ENCODE data around the gene ITPRIP.

Gene ITPRIP, protein sequence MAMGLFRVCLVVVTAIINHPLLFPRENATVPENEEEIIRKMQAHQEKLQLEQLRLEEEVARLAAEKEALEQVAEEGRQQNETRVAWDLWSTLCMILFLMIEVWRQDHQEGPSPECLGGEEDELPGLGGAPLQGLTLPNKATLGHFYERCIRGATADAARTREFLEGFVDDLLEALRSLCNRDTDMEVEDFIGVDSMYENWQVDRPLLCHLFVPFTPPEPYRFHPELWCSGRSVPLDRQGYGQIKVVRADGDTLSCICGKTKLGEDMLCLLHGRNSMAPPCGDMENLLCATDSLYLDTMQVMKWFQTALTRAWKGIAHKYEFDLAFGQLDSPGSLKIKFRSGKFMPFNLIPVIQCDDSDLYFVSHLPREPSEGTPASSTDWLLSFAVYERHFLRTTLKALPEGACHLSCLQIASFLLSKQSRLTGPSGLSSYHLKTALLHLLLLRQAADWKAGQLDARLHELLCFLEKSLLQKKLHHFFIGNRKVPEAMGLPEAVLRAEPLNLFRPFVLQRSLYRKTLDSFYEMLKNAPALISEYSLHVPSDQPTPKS

DNA sequence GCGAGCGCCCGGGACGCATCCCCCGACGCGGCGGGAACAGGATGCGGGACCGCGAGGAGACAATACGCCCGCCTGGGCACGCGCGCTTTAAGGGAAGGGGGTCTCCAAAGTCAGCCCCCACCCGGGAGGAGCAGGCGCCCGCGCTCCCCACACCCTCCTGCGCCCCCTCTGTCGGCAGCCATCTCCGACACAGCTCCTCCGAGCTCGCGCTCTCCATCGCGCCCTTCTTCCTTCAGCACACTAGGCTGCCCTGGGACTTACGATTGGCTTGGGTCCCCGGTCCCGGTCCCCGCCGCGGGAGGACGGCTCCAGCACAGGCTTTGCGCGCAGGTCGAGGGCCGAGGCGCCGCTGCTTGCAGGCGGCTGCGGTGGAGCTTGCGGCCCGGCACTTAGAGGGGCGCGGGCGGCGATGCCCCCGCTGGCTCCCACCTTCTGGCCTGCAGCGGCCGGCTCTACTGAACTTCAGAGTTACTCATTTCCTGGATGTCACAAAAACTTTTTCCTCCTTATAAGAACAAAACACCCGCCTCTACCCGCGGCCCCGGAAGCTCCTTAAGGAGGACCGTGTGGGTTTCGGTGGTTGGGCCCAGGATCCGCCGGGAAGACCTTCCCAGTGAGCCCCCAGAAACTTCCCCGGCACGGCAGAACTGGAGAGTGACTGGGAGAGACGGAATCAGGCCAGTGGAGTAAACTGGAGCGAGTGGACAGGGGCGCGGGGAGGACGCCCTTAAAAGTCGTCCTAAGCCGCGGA, at the start of gene ITPRIP:
Gene ITPRIP, minus strand, starts transcription at position 481 of the 751 bp plus-strand sequence. CDS start 22,414 bp downstream, outside the sequence.
- peak; percentile 58 for DNase-seq

DNA sequence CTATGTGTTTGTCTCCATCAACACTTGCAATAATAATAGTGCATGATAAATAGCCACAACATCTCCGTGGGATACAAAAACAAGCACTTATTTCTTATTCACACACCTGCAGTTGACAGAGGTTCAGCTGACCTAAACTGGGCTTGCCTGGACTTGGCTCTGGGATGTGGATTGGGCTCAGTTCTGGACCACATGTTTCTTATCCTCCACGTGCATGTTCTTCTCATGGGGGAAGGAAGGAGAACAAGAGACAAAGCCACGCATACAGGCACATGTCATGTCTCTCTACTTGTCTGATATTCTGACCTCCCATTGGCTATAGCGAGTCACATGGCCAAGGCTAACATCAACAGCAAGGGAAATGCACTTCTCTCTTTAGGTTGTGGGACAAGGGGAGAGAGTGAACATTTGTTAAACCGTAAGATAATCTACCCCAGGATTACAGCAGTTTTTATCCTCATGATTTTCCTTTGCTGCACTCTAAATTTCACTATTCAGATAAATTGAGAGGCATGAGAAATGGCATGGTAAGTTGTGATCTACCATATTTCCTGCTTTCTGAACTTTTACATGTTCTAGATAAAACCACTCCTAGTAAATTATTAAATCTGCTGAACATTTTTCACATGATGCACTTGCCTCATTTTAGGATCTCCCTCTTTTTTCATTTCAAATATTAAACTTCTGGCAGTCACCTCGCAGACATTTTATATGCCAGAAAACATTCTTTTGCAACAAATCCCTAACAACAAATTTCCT, 49.0 kb upstream of the ITPRIP start:
- peak in 1 of 2 donors; percentile 1 for DNase-seq

DNA sequence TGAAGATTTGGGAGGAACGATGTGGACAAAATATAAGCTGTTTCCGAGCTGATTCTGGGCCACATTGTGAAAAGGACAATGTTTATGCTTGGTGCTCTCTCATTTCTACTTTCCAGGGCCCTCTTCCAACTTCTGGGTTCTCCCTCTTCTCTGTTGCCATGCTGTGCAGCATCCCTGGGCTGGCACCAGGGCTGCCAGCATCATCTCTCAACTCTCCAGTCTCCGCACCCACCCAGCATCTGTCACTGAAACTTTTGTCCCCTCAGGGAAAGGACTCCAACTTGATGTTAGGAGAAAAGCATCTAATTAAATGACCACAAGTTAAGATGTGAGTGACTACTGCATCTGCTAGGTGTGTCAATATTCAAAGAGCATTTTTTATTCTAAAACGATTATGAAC, 42.1 kb upstream of the ITPRIP start:
- DNase-seq = no peak

DNA sequence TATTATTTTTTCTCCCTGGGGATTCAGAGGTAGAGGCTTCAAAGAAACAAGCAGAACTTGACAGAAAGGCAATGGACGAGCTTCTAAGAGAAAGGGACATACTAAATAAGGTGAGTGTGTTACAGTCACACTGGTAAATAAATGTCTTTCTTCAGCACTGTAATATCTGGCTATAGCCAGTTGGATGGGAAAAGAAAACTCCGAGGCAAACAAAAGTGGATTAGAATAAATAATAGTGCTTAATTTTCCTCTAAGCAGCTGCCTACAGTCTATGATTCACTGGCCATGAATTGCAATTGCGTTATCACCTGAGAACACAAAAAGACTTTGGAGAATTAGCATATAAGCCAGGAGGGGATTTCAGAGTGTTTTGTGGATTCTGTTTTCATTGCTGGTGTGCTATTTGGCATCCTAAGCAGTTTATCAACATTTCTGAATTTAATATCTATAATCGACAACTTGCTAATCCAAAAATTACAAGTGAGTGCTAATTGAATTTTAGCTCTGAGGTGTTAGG, 38.6 kb upstream of the ITPRIP start:
- no peak for DNase-seq

DNA sequence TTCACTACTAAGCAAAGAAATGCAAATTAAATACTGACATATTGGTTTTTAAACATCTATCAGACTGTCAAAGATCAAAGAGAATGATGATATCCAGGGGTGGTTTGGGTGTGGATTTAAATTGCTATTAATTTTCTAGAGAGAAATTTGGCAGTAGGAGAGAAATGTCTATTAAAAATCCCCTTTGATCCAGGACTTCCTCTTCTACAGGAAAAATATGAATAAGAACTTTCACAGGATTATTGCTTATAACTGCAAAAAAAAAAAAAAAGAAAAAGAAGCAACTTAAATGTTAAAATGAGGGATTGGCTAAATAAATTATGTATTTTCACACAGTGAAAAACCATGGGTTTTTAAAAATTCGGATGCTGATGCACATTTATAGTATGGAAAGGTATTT, 36.3 kb upstream of the ITPRIP start:
- DNase-seq = no peak

DNA sequence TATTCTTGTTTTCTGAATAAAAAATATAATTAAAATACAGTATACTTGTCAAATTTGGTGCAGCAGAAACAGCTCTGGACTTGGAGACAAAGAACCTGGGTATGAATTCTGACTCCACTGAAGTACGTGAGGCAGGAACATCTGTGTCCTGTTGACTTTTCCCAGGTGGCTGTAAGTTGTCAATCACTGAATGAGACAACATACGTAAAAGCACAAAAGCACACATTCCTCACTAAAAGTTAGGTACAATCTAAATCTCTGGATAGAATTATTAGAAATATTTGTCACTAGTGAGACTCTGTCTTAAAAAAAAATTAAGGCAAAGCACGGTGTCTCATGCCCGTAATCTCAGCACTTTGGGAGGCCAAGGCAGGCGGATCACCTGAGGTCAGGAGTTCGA, 33.5 kb upstream of the ITPRIP start:
- no peak for DNase-seq

DNA sequence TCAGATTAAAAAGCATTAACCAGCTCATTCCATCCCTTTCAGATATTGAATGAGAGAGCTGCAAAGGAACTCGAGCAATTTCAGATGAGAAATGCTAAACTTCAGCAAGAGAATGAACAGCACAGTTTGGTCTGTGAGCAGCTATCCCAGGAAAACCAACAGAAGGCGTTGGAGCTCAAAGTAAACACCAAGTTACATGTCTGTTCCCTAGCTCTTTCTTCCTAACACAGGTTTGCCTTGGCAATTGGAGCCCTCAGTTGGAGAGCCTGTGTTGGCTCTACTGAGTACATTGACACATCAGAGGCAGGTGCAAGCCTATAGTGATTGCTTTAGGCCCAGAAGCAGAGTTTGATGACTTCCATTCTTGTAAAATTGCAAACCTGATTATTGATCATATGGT, 30.1 kb upstream of the ITPRIP start:
- DNase-seq = no peak

DNA sequence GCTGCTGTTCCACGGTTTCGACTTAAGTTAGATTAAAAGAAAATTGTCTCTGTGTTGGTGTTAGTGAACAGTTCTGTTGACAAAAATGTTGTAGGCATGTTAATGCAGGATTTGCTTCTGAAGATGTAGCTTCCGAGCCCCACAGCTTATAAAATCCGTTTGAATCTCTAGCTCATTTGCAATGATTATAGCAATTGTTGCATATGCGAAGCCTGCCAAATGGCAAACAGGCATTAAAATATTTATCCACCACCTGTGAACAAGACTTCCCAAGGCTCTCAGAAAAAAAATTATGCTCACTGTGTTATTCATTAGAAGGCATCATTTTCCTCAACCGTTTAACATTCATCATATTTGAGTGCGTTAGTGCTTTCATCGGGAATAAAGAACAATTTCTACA, 29.6 kb upstream of the ITPRIP start:
- DNase-seq = no peak

DNA sequence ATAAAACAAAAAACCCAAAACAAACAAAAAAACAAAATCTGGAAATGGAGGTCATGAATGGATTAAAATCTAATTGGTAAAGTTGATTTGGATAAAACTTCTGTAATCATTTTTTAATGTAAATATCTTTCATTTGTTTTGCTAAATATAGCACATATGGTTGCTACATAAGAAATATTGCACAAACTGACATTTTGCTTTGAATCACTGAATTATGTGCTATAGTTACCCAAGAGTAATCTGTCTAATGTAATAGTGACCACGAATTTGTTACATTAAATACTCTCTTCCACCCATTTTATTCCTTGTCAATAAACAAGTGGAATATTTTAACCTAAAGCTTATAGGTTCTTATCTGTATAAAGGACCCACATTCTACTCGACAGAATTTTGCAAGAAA, 21.5 kb upstream of the ITPRIP start:
- DNase-seq = no peak

DNA sequence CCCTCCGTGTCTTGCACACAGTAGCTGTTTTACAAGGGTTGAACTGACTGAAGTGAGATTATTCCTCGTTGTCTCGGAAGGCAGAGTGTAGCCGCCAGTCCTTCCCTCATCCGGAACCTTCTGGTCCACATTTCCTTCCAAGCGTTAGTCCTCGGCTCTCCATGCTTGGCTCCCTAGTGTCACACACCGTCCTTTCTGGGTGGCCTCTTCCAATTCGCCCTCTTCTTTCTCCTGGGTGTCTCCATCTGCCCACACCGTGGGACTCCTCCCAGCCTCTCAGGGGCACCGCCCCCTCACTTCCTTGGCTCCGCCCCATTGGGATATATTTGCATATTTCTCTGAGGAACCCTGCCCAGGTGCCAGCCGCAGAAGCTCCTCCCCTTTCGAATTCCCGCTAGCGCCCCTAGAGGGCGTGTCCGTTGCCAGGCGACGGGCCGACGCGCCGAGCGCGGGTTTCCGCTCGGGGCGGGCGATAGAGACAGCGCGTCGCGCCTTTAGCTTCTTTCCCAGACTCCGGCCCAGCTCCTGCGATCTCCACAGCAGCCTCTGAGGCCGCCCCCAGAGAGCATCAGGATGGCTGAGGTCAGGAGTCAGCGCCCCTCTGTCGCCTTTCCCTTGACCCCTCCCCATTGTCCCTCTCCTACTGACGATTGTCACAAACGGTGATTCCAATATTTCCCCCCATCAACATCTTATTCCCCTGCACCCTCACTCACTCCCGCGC, 15.2 kb upstream of the ITPRIP start, which contains the start of gene CFAP58:
Gene CFAP58, plus strand, starts transcription at position 509 of the 724 bp plus-strand sequence. Its CDS starts 65 bp downstream, at position 574.
- peak; percentile 85 to 86 for DNase-seq

DNA sequence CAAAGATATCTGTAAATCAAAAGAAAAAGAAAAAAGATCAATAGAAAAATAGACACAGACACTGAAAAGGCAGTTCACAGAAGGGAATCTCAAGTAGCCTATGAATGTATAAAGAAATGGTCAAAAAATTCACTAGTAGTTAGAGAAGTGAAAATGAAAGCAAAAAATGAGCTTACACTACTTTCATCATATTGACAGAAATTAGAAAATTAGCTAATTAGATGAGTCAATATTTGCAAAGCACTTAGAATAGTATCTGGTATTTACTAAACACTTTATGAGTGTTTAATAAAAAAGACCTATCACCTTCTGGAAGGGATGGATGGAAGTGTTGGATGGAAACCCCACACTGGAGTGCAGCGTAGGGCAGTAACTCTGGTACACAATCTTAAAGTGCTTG, 13.7 kb upstream of the ITPRIP start:
- DNase-seq = no peak

DNA sequence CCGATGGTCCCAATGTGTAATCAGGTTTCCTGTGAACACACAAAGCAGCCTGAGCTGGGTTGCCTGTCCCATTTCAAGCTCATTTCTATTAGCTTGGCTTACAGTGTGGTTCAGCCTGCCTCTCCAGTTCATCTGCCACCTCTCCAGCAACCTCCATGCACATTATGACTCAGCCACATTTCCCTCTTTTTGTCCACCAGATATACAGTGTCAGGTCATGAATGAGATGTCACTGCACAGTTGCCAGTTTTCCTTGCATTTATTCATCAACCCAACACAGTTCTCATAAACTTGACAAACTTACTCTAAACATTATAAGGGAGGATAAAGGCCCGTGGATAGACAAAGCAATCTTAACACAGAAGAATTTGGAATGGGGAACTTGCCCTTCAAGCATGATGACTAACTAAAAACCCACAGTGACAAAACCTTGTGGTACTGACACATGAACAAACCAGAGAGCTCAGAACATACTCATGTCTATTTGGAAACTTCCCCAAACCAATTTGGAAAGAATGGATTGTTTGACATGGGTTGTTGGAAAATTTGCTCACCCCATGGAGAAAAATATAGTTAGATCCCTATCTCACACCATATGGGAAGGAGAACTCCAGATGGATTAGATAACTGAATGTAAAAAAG, 12.9 kb upstream of the ITPRIP start:
- DNase-seq = no peak

DNA sequence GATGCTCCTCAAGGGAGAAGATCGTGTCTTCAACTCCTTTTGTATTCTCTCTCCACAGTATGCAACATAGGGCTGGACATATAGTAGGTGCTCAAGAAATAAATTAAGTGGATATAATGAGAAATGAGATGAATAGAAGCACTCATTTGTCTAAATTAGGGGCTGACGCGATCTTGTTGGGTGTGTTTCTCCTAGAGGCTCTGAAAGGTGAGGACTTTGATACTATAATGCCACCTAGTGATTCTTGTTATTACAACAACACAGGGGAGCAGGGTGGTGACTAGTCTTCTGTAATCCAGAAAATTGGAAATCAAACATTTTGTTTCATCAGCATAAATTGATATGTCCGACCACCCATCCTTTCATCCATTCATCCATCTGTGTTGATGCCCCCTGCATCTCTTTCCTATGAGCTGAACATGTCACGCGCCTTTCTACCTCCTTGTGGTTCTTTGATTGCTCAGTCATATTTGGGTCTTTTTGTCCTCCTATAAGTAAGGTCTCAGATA, 11.9 kb upstream of the ITPRIP start:
- DNase-seq = no peak

DNA sequence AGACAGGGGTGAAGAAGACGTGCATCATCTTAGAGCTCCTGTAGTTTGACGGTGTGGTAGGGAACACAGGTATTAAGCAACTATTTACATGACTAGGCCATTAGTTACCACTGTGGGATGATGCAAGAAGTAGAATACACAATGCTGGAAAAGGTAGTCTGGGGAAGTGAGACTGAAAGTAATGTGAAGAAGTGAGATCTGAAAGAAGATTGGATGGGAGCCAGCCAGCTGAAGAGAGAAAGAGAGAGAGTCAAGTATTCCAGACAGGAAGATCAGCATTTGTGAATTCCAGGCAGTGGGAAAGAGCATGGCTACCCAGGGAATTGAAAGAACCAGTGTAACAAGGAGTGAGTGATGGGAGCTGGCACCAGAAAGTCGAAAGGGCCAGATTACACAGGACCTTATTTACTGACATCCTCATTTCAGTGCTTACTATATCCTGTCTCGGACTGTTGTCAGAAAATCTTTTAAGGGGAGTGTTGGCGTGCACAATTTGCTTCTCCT, 11.4 kb upstream of the ITPRIP start:
- DNase-seq = no peak

DNA sequence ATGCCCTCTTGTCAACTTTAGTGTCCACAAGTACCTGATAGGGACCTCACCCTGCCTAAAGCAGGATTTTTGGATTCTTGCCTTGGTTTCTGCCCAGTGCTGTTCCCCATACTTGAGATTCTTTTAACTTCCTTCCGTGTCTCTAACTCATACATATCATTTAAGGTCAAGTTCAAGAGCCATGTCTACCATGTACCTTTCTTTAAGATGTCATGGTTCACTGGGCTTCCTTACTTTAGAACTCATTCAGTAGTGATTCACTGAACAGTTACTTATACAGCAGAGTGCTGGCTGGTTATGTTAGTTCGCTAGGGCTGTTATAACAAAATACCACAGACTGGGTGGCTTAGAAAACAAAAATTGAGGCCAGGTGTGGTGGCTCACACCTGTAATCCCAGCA, 10.3 kb upstream of the ITPRIP start:
- DNase-seq = no peak

DNA sequence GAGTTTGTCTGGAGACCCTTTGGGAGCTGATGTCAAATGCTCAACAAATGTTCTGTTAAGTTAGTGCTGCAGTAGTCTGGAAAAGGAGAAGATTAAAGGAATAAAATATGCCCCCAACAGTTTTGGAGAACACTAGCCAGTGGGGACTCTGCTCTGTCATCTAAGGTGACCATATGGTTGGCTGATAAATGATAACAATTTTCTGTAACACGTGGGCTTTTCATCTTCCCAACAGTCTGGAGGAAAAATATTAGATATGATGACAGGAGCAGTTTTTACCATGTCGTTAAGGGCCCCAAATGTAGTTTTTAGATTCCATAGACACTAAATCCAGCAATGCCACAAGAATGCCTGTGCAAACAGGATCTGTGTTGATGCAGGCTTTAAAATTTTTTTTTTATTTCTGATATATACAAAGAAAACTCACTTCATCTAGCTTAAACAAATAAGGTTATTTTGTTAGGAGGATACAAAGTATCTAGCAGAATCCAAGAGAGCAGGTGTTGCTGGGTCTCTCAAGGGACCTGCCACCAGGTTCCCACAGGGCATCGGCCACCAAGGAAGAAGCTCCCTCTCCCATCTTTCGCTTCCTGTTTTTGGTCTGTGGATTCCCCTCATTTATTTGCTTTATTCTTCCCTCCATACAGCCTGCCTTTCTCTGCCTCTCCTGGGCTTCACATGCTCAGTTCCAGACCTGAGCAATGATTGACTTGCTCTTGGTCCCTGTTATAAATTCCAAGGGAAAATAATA, 9.2 kb upstream of the ITPRIP start:
- no peak for DNase-seq

DNA sequence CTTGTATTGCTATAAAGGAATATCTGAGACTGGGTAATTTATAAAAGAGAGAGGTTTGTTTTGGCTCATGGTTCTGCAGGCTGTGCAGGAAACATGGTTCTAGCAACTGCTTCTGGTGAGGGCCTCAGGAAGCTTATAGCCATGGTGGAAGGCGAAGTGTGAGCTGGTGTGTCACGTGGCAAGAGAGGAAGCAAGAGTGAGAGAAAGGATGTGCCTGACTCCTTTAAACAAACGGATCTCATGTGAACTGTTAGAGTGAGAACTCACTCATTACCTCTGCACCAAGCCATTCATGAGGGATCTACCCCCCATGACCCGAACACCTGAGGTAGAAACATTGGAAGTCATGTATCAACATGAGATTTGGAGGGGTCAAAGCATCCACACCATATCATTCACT, 7.7 kb upstream of the ITPRIP start:
- DNase-seq = no peak

DNA sequence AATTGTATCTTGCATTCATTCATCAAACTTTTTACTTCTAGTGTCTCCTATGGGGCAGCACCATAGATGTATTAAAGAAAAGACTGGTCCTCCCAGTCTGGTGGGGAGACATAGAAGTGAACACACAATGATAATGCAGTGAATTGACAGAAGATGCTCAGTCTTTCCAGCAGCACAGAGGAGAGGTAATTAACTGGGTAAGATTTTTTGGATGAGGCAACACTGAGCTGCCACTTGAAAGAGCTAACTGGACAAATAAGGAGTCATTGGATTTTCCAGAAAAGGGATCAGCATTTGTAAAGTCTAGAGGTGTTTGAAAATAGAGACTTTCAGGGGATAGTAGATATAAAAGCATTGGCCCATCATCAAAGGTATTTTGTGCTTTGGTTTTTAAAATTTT, 7.2 kb upstream of the ITPRIP start:
- DNase-seq = no peak

DNA sequence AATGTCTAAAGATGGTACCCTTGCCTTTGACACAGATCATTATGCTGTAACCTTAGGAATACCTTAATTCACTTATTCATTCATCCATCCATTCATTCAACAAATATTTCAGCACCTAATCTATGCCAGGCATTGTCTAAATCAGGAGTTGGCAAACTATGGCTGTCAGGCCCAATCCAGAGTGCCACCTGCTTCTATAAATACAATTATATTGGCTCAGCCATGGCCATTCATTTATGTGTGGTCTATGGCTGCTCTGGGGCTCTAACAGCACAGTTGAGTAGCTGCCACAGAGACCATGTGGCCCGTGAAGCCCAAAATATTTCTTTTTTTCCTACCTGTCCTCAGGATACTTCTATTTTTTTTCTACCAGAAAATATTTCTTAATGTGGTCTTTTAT, 6.0 kb upstream of the ITPRIP start:
- DNase-seq = no peak

DNA sequence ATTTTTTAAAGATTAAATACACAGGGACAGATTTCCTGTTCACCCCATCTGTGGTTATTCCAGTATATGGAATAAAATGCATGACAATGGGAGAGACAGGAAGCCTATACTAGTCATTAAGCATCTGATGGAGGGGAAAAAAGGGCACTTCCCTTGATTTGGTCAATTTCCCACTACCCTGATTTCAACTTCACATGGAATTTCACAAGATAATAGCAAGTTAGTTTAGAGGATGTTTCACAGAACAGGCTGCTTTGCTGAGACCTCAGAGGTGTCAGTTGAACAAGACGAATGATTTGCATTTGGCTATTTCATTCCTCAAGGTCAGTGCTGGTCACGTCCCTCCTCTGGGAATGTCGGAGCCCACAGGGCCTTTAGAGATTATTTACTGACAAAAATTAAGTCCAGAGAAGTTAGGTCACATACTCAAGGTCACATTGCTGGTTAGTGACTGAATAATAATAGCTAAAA, 4.7 kb upstream of the ITPRIP start:
- DNase-seq = no peak
